Measurements from ENCODE around the gene PCSK4.

PCSK4 gene

GRCh38 chr19:1471515-1472160 lies 18.5 kb downstream of the PCSK4 start:
- Histone ChIP-seq H2AFZ (ENCODE audit: low read depth, low read length) (no peak overlapping the region), H3K4me3 (ENCODE audit: low read length) (no peak overlapping the region), H3K4me1 (ENCODE audit: insufficient read depth, low read length) (peaks cover 6% of the 10 kb centered on the region), H3K9me3 (ENCODE audit: low read length) (no peaks in the 10 kb centered on the region), H3K27me3 (ENCODE audit: insufficient read depth, low read length) (no peaks in the 10 kb centered on the region), H3K36me3 (ENCODE audit: insufficient read depth, low read length) (peaks cover 47% of the 10 kb centered on the region)

- no peak overlapping the region for H3K4me3 ChIP-seq (ENCODE audit: low read length)
- peaks cover 47% of the 10 kb centered on the region for H3K36me3 ChIP-seq (ENCODE audit: insufficient read depth, low read length)
- no peak overlapping the region for H2AFZ ChIP-seq (ENCODE audit: low read depth, low read length)
- H3K9me3 ChIP-seq (ENCODE audit: low read length), result no peaks in the 10 kb centered on the region
- H3K27me3 ChIP-seq (ENCODE audit: insufficient read depth, low read length), result no peaks in the 10 kb centered on the region
- H3K4me1 ChIP-seq (ENCODE audit: insufficient read depth, low read length), result peaks cover 6% of the 10 kb centered on the region
Observed at GRCh38 chr19:1471010-1471514, 19.1 kb downstream of the PCSK4 start.

GRCh38 chr19:1470305-1471009 lies 19.7 kb downstream of the PCSK4 start:
- Histone ChIP-seq H3K4me1 (ENCODE audit: insufficient read depth, low read length) (peaks cover 6% of the 10 kb centered on the region), H3K27me3 (ENCODE audit: insufficient read depth, low read length) (no peaks in the 10 kb centered on the region), H3K36me3 (ENCODE audit: insufficient read depth, low read length) (peaks cover 50% of the 10 kb centered on the region), H3K9me3 (ENCODE audit: low read length) (no peaks in the 10 kb centered on the region), H3K4me3 (ENCODE audit: low read length) (no peak overlapping the region), H2AFZ (ENCODE audit: low read depth, low read length) (no peak overlapping the region)

GRCh38 chr19:1470055-1470304 lies 20.2 kb downstream of the PCSK4 start:
- Histone ChIP-seq H3K4me3 (ENCODE audit: low read length) (no peak overlapping the region), H2AFZ (ENCODE audit: low read depth, low read length) (no peak overlapping the region), H3K4me1 (ENCODE audit: insufficient read depth, low read length) (peaks cover 6% of the 10 kb centered on the region), H3K36me3 (ENCODE audit: insufficient read depth, low read length) (peaks cover 55% of the 10 kb centered on the region), H3K9me3 (ENCODE audit: low read length) (no peaks in the 10 kb centered on the region), H3K27me3 (ENCODE audit: insufficient read depth, low read length) (no peaks in the 10 kb centered on the region)

GRCh38 chr19:1469255-1470054 lies 20.7 kb downstream of the PCSK4 start:
- Histone ChIP-seq H3K4me1 (ENCODE audit: insufficient read depth, low read length) (peaks cover 6% of the 10 kb centered on the region), H3K36me3 (ENCODE audit: insufficient read depth, low read length) (peaks cover 54% of the 10 kb centered on the region), H3K27me3 (ENCODE audit: insufficient read depth, low read length) (no peaks in the 10 kb centered on the region), H3K4me3 (ENCODE audit: low read length) (no peak overlapping the region), H3K9me3 (ENCODE audit: low read length) (no peaks in the 10 kb centered on the region), H2AFZ (ENCODE audit: low read depth, low read length) (no peak overlapping the region)

GRCh38 chr19:1468821-1469254 lies 21.3 kb downstream of the PCSK4 start:
- Histone ChIP-seq H3K9me3 (ENCODE audit: low read length) (no peaks in the 10 kb centered on the region), H3K27me3 (ENCODE audit: insufficient read depth, low read length) (no peaks in the 10 kb centered on the region), H3K4me1 (ENCODE audit: insufficient read depth, low read length) (peaks cover 2% of the 10 kb centered on the region), H3K4me3 (ENCODE audit: low read length) (no peak overlapping the region), H3K36me3 (ENCODE audit: insufficient read depth, low read length) (peaks cover 54% of the 10 kb centered on the region), H2AFZ (ENCODE audit: low read depth, low read length) (no peak overlapping the region)

GRCh38 chr19:1468274-1468820 lies 21.8 kb downstream of the PCSK4 start:
- Histone ChIP-seq H3K4me1 (ENCODE audit: insufficient read depth, low read length) (peaks cover 2% of the 10 kb centered on the region), H3K4me3 (ENCODE audit: low read length) (no peak overlapping the region), H3K36me3 (ENCODE audit: insufficient read depth, low read length) (peaks cover 56% of the 10 kb centered on the region), H3K9me3 (ENCODE audit: low read length) (no peaks in the 10 kb centered on the region), H2AFZ (ENCODE audit: low read depth, low read length) (no peak overlapping the region), H3K27me3 (ENCODE audit: insufficient read depth, low read length) (no peaks in the 10 kb centered on the region)

- Histone ChIP-seq H3K9me3 (ENCODE audit: low read length) (no peaks in the 10 kb centered on the region), H2AFZ (ENCODE audit: low read depth, low read length) (no peak overlapping the region), H3K4me3 (ENCODE audit: low read length) (no peak overlapping the region), H3K36me3 (ENCODE audit: insufficient read depth, low read length) (peaks cover 60% of the 10 kb centered on the region), H3K4me1 (ENCODE audit: insufficient read depth, low read length) (peaks cover 2% of the 10 kb centered on the region), H3K27me3 (ENCODE audit: insufficient read depth, low read length) (no peaks in the 10 kb centered on the region)
Observed at GRCh38 chr19:1467490-1468273, 22.5 kb downstream of the PCSK4 start.

- Histone ChIP-seq H3K4me1 (ENCODE audit: insufficient read depth, low read length) (peaks cover 2% of the 10 kb centered on the region), H3K27me3 (ENCODE audit: insufficient read depth, low read length) (no peaks in the 10 kb centered on the region), H3K4me3 (ENCODE audit: low read length) (no peak overlapping the region), H3K9me3 (ENCODE audit: low read length) (no peaks in the 10 kb centered on the region), H3K36me3 (ENCODE audit: insufficient read depth, low read length) (peaks cover 60% of the 10 kb centered on the region), H2AFZ (ENCODE audit: low read depth, low read length) (no peak overlapping the region)
Observed at GRCh38 chr19:1467215-1467489, 23.0 kb downstream of the PCSK4 start.

GRCh38 chr19:1466461-1467214 lies 23.5 kb downstream of the PCSK4 start:
- H3K36me3 ChIP-seq (ENCODE audit: insufficient read depth, low read length), result peaks cover 60% of the 10 kb centered on the region
- no peak overlapping the region for H2AFZ ChIP-seq (ENCODE audit: low read depth, low read length)
- H3K27me3 ChIP-seq (ENCODE audit: insufficient read depth, low read length), result no peaks in the 10 kb centered on the region
- no peaks in the 10 kb centered on the region for H3K4me1 ChIP-seq (ENCODE audit: insufficient read depth, low read length)
- H3K4me3 ChIP-seq (ENCODE audit: low read length), result no peak overlapping the region
- no peaks in the 10 kb centered on the region for H3K9me3 ChIP-seq (ENCODE audit: low read length)

- H3K9me3 ChIP-seq (ENCODE audit: low read length), result no peaks in the 10 kb centered on the region
- H3K27me3 ChIP-seq (ENCODE audit: insufficient read depth, low read length), result no peaks in the 10 kb centered on the region
- peaks cover 61% of the 10 kb centered on the region for H3K36me3 ChIP-seq (ENCODE audit: insufficient read depth, low read length)
- no peaks in the 10 kb centered on the region for H3K4me1 ChIP-seq (ENCODE audit: insufficient read depth, low read length)
- no peak overlapping the region for H3K4me3 ChIP-seq (ENCODE audit: low read length)
- H2AFZ ChIP-seq (ENCODE audit: low read depth, low read length), result no peak overlapping the region
Observed at GRCh38 chr19:1466018-1466460, 24.1 kb downstream of the PCSK4 start.
